ENCODE measurements around the gene GPC3.

DNA sequence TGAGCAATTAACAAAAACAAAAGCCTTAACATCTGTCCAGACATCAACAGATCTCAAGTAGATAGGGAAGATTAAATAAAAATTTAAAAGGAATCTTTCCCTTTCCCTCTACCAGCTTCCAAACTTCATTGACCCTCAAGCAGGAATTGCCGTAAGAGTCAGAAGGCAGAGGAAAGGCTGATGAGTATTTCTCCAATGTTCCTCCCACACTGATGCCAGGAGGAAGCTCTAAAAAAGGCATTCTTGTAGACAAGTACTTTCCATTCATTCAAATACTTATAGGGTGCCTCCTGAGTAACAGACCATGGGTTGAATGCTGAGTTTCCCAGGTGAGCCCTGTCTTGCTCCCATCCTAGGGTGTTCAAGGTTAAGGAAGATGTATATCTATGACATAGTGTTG is 418.5 kb downstream of the GPC3 start:
- no peak for TF ChIP-seq POLR2AphosphoS5 (IDR thresholded peaks at IDR 0.05; ENCODE audit: low read depth, low read length)
- no peak for TF ChIP-seq CTCF (IDR thresholded peaks at IDR 0.05)
- TF ChIP-seq EZH2phosphoT487 (IDR thresholded peaks at IDR 0.05; ENCODE audit: borderline replicate concordance, low read depth), result no peak
- no peak for TF ChIP-seq TAF1 (IDR thresholded peaks at IDR 0.05; ENCODE audit: borderline replicate concordance, low read depth, low read length)
- TF ChIP-seq JUND (IDR thresholded peaks at IDR 0.05), result no peak
- TF ChIP-seq REST (IDR thresholded peaks at IDR 0.05; ENCODE audit: low read depth, low read length), result no peak
- no peak for TF ChIP-seq RAD21 (IDR thresholded peaks at IDR 0.05; ENCODE audit: low read length)
- TF ChIP-seq SIN3A (IDR thresholded peaks at IDR 0.05; ENCODE audit: borderline replicate concordance, low read depth, low read length), result no peak
- TF ChIP-seq YY1 (IDR thresholded peaks at IDR 0.05; ENCODE audit: low read depth), result no peak
- no peak for TF ChIP-seq MXI1 (IDR thresholded peaks at IDR 0.05; ENCODE audit: low read depth, low read length)
- TF ChIP-seq RFX5 (IDR thresholded peaks at IDR 0.05; ENCODE audit: low read length), result no peak
- TF ChIP-seq PBX3 (IDR thresholded peaks at IDR 0.05), result no peak

All from SK-N-SH (cell line).